Right ventricle myocardium inferior (tissue), 1 donor: Measurements from ENCODE around the gene SPTA1. TPM values are rescaled to one million over a fixed set of nuclear protein-coding genes. Genes with fewer than 3 reads are reported as not detected.
"Not testable (repeated sequence)": the region's sequence is repeated elsewhere in the genome, so short reads cannot be mapped to it uniquely, and the experiment has no call there.

Experiments used
- ATAC-seq: fragments of 200-7000 bp; cut with Tn5 transposase; one replicate; pipeline ENCODE4 v1.9.1; 2020; ENCODE audit warnings: mild to moderate bottlenecking, moderate library complexity
- DNase-seq: peaks from one replicate; pipeline ENCODE4 v3.0.0; 2021; ENCODE audit errors: missing footprints
- intact Hi-C: fragments of 100-400 bp; cut with DNase I; formaldehyde crosslinking; loops from one replicate; pipeline ENCODE4 v1.11.0; 2022
- long read RNA-seq: library from polyadenylated mRNA; unstranded; transcript quantifications from one replicate; pipeline ENCODE4 v2.0.0, GENCODE V29; 2021
- total RNA-seq: library from RNA; stranded (reverse); fragmentation: NEBNext Ultra II Directional; extraction: Animal tissue kit (Norgen Biotek cat#: 25700); gene quantifications from one replicate; pipeline ENCODE4 v1.2.1, GENCODE V29; 2021
- donor health status: DM: no; HTN: yes; CAD: no; lungs with severe emphysema.

Gene SPTA1
- total RNA-seq = 0.08 TPM
- long read RNA-seq = 0 reads

GRCh38 chr1:158686111-158687009 is at the start of gene SPTA1:
Gene SPTA1, minus strand, starts transcription at chr1:158686715. Its CDS starts 198 bp downstream, at chr1:158686517.
- intact Hi-C loops = no loop called here
- DNase-seq = no peak
- ATAC-seq = no peak

GRCh38 chr1:158735848-158736247 is 49.3 kb upstream of the SPTA1 start:
- no peak for ATAC-seq
- DNase-seq = no peak
- intact Hi-C loops = no loop called here

GRCh38 chr1:158732524-158732923 is 46.0 kb upstream of the SPTA1 start:
- ATAC-seq (no peak), DNase-seq (no peak)
- intact Hi-C loops = no loop called here

DNA sequence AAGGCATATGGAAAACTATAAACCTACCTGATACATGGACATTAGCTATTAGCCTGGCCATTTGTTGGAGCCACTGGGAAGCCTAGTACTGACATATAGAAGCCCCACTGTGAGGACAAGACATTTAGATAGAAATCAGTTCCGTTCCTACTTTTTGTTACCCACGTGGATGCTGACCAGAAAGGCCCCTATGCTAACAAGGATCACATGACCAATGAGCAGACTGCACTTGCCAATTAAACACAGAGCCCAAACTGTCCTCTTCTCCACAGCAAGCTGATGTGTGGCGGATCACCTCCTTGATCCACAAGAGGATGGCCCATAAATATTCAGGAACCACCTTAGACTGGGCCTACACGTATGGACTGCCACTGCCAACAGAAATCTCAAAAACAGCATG is 45.2 kb upstream of the SPTA1 start:
- ATAC-seq (no peak), DNase-seq (no peak)
- intact Hi-C loops = no loop called here

- intact Hi-C loops = no loop called here
- DNase-seq = no peak
- no peak for ATAC-seq
These were observed 43.9 kb upstream of the SPTA1 start for GRCh38 chr1:158730453-158730852.

- no peak for DNase-seq
- no peak for ATAC-seq
- intact Hi-C loops = no loop called here
These were observed 42.2 kb upstream of the SPTA1 start for GRCh38 chr1:158728510-158729225.

GRCh38 chr1:158724442-158724841 is 37.9 kb upstream of the SPTA1 start:
- no peak for ATAC-seq
- no peak for DNase-seq
- intact Hi-C loops = no loop called here

GRCh38 chr1:158720620-158721019 is 34.1 kb upstream of the SPTA1 start, which contains the start of gene OR6K3:
Gene OR6K3, minus strand, starts transcription at chr1:158720720. Its CDS starts 2,605 bp downstream, at chr1:158718115.
- no peak for ATAC-seq
- intact Hi-C loops = no loop called here
- DNase-seq = no peak

DNA sequence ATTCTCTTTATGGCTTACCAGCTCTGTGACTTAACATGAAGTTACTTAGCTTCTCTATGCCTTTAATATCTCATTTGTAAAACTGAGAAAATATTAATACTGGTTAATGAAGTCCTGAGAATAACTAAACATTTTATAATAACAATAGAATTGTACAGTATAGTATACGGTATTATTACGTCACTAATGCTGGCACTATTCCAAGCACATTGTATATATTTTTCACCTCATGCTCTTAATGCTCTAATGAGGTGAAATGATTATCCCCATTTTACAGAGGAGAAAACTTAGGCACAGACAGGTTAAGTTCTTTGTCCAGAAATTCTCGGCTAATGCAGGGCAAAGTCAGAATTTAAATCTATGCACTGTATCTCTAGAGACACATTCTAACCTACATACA is 33.1 kb upstream of the SPTA1 start:
- ATAC-seq = no peak
- intact Hi-C loops = no loop called here
- DNase-seq = no peak

GRCh38 chr1:158717344-158717743 is 30.8 kb upstream of the SPTA1 start:
- intact Hi-C loops = no loop called here
- DNase-seq = no peak
- ATAC-seq = no peak

DNA sequence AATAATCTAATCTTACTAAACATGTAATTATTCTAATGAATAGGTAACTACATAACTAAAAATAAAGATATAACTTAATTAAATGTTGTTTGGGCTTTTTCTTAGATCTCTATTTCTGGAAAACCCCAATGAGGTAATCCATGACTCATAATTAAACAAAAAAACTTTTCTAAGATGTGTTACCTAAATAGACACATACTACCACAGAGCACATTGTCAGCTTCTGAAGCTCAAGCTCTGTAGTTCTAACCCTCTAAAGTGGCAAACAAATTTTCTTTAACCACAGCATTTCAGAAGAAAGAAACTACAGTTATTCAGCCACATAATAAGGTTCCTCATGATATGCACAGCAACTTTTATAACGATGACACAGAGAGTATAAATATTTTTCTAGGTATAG is 29.8 kb upstream of the SPTA1 start:
- no peak for DNase-seq
- intact Hi-C loops = no loop called here
- no peak for ATAC-seq

DNA sequence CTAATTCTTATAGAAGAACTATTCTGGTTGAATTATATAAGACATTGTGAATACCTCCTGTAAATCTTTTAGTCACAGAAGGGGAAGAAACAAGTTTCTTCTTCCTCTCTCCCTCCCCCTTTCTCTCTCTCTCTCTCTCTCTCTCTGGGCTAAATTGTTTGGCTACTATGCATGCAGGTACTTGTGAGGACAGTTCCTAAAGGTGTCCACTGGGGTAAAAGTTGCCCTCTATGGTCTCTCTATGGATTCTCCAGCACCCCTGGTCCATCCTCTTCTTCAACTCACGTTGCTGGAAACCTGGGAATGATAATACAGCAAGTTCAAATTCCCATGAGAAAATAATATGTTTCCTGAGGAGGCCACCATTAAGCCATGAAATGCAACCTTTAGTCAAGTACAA is 28.2 kb upstream of the SPTA1 start:
- intact Hi-C loops = no loop called here
- ATAC-seq = no peak
- DNase-seq = no peak

DNA sequence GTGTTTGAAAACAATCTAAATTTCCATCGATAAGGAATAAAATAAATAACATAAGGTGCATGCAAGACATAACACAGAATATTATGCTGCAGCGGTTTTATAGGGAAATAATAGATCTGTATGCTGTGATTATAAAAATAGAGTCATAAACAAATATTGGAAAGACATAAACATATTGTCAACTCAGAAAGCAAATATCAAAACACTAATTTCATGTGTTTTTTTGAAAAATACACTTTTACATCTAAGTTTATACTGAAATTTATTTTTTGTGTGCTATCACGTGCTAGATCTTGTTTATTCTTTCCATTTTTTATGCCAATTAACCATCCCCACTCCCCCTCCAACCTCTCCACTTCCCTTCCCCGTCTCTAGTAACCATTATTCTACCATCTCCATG is 24.6 kb upstream of the SPTA1 start:
- ATAC-seq = no peak

DNA sequence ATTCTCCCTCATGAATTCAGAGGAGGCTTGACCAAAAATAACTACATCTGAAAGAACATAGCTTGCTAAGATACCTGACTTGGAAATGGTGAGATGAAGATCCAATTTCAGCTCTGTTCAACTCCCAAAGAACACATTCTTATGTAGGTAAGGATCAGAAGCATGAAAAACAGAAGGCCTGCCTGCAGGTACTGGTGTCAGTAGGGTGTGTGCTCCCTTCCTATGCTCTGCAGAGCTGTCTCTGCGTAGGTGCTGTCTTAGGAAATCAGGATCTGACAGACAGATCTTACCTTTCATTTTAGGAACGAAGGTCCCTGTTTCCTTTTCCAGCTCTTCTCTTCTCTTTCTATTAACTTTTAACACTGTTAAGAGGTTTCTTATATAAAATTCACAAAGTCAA is 19.6 kb upstream of the SPTA1 start:
- intact Hi-C loops = no loop called here
- DNase-seq (no peak), ATAC-seq (no peak)

More for the DNA sequence above, 24.6 kb upstream of the SPTA1 start:
- DNase-seq = no peak
- intact Hi-C loops = no loop called here

GRCh38 chr1:158700552-158700951 is 14.0 kb upstream of the SPTA1 start, which contains the start of gene OR6K2:
Gene OR6K2, minus strand, starts transcription at chr1:158700652. Its CDS starts 0 bp downstream, at chr1:158700652.
- intact Hi-C loops = no loop called here
- ATAC-seq (no peak), DNase-seq (no peak)

DNA sequence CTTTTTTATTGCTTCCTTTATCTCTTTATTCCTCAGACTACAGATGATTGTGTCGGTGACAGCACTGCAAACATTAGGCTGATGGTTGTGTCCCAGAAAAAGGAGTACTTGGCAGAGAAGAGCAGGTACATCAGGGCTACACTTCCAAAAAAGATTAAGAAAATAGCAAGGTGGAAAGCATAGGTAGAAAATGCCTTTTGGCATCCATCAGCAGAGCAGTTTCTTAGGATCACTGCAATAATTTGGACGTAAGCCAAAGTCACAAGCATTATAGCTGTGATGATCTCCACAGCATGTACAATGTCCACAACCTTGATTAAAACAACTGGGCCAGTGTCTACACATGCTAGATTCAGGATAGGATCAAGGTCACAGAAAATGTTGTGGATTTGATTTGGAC is 8.1 kb upstream of the SPTA1 start:
- intact Hi-C loops = no loop called here
- no peak for ATAC-seq
- DNase-seq = no peak

DNA sequence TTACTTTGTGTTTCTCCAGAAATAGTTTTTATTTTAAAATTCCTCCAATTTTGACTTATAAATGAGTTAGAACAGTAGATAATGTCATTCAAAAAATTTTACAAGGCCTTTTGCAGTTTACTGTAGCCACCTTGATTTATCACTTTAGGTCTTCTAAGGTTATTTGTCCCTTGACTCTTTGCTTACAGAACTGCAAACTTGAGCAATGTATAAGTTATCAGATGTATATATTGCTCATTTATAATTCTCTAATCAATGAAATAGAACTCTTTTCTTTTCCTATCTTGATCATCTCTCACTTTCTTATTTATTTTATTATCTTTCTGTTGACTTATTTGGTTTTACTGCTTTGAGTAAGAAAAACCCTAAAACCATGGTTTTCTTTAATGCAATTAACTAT is 5.8 kb upstream of the SPTA1 start:
- DNase-seq = no peak
- intact Hi-C loops = no loop called here
- ATAC-seq = no peak

- no peak for DNase-seq
- intact Hi-C loops = no loop called here
- ATAC-seq = no peak
These were observed 5.4 kb upstream of the SPTA1 start for GRCh38 chr1:158691907-158692306.

DNA sequence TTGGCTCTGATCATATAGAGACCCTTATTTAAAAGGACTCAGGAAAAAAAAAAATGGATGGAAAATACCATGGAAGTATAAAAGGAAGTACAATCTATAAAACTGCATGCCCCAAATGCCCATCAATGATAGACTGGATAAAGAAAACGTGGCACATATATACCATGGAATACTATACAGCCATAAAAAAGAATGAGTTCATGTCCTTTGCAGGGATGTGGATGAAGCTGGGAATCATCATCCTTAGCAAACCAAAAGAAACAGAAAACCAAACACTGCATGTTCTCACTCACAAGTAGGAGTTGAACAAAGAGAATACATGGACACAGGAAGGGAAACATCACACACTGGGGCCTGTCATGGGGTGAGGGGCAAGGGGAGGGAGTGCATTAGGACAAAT is 4.6 kb upstream of the SPTA1 start:
- intact Hi-C loops, DNase-seq, ATAC-seq: not testable (repeated sequence)

GRCh38 chr1:158689875-158690274 is 3.4 kb upstream of the SPTA1 start:
- intact Hi-C loops = no loop called here
- no peak for ATAC-seq
- no peak for DNase-seq
